NCI-H1930 (cell line): Measurements from ENCODE around the gene MYL12A.
A peak's percentile ranks its signal among the peaks of the same experiment; 100 is the strongest.
"Not testable (repeated sequence)": the region's sequence is repeated elsewhere in the genome, so short reads cannot be mapped to it uniquely, and the experiment has no call there.

ENCODE experiments used
- DNase-seq, 2 experiments: peaks; one replicate each; lab custom pipeline; 2025; lab: John Stamatoyannopoulos, UW

MYL12A gene

GRCh38 chr18:3247240-3248061, at the start of gene MYL12A:
Gene MYL12A, plus strand, starts transcription at chr18:3247801. Its CDS starts 5,447 bp downstream, at chr18:3253248.
- DNase-seq: peak; percentile 70 to 76

- DNase-seq: not testable (repeated sequence)
Observed at GRCh38 chr18:3198260-3198860, 49.2 kb upstream of the MYL12A start.

- DNase-seq: no peak
Observed at GRCh38 chr18:3199942-3200645, 47.5 kb upstream of the MYL12A start.

GRCh38 chr18:3205239-3205638, 42.4 kb upstream of the MYL12A start:
- no peak for DNase-seq

GRCh38 chr18:3207565-3207964, 40.0 kb upstream of the MYL12A start:
- DNase-seq: no peak

GRCh38 chr18:3209859-3210569, 37.6 kb upstream of the MYL12A start:
- no peak for DNase-seq

- DNase-seq: no peak
Observed at GRCh38 chr18:3211236-3211992, 36.2 kb upstream of the MYL12A start.

- DNase-seq: no peak
Observed at GRCh38 chr18:3212657-3213056, 34.9 kb upstream of the MYL12A start.

GRCh38 chr18:3213300-3214059, 34.1 kb upstream of the MYL12A start:
- DNase-seq: no peak

- DNase-seq: no peak
Observed at GRCh38 chr18:3214855-3215637, 32.6 kb upstream of the MYL12A start.

GRCh38 chr18:3216987-3217386, 30.6 kb upstream of the MYL12A start:
- no peak for DNase-seq

- no peak for DNase-seq
Observed at GRCh38 chr18:3217948-3218647, 29.5 kb upstream of the MYL12A start.

GRCh38 chr18:3218819-3219218, 28.8 kb upstream of the MYL12A start:
- no peak for DNase-seq

- no peak for DNase-seq
Observed at GRCh38 chr18:3219241-3219630, 28.4 kb upstream of the MYL12A start.

- DNase-seq: no peak
Observed at GRCh38 chr18:3219631-3220335, 27.8 kb upstream of the MYL12A start, which contains the start of gene MYOM1. Gene MYOM1, minus strand, starts transcription at chr18:3219968. Its CDS starts 4,745 bp downstream, at chr18:3215223.

- DNase-seq: not testable (repeated sequence)
Observed at GRCh38 chr18:3220868-3221267, 26.7 kb upstream of the MYL12A start.

GRCh38 chr18:3221496-3221895, 26.1 kb upstream of the MYL12A start:
- DNase-seq: no peak

GRCh38 chr18:3223356-3223755, 24.2 kb upstream of the MYL12A start:
- no peak for DNase-seq

- no peak for DNase-seq
Observed at GRCh38 chr18:3224223-3224622, 23.4 kb upstream of the MYL12A start.
